Neuron (in vitro differentiated cells): ENCODE data around the gene KCNAB1.

Source experiments
- H2AFZ ChIP-seq: one replicate; pipeline ENCODE4 v1.6.1; 2013; ENCODE audit warnings: low read depth, mild to moderate bottlenecking, inconsistent platforms, low read length, moderate library complexity
- H3K27me3 ChIP-seq: one replicate; pipeline ENCODE4 v1.6.1; 2013; ENCODE audit warnings: low read length; ENCODE audit not compliant: insufficient read depth
- H3K36me3 ChIP-seq: one replicate; pipeline ENCODE4 v1.6.1; 2013; ENCODE audit warnings: low read length; ENCODE audit not compliant: insufficient read depth
- H3K4me1 ChIP-seq: one replicate; pipeline ENCODE4 v1.6.1; 2013; ENCODE audit warnings: low read length; ENCODE audit not compliant: insufficient read depth
- H3K4me3 ChIP-seq: 2 replicates; pipeline ENCODE4 v1.5.1; 2013; ENCODE audit warnings: mild to moderate bottlenecking, low read length, moderate library complexity
- H3K9me3 ChIP-seq: one replicate; pipeline ENCODE4 v1.6.1; 2013; ENCODE audit warnings: low read length

KCNAB1 gene

GRCh38 chr3:156291272-156292123 lies 171.1 kb downstream of the KCNAB1 start:
- Histone ChIP-seq H2AFZ (peak overlapping the region; percentile 21), H3K27me3 (peaks cover 56% of the 10 kb centered on the region), H3K9me3 (no peaks in the 10 kb centered on the region), H3K4me1 (peaks cover 10% of the 10 kb centered on the region), H3K4me3 (peak overlapping the region; percentile 36), H3K36me3 (no peaks in the 10 kb centered on the region)

DNA sequence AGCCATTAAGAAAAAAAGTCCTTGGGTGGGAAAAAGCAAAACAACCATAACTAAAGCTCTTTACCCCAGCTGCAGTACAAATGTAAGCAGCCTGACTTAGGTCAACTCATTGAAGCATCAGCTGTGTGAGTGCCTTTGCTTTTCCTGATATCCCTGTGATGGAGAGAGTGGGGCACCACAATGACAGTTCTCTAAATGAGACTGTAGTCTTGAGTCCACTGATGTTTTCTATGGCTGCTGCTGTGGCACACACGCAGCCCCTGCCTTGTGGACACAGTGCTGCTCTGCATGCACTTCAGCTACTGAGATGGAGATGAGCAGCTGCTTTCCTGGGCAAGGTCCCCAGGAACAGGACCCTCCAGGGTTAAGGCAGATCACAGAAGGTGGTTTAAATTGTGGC lies 173.2 kb downstream of the KCNAB1 start:
- Histone ChIP-seq H3K4me3 (no peak overlapping the region), H3K9me3 (no peaks in the 10 kb centered on the region), H3K4me1 (peaks cover 10% of the 10 kb centered on the region), H3K36me3 (no peaks in the 10 kb centered on the region), H2AFZ (no peak overlapping the region), H3K27me3 (peaks cover 51% of the 10 kb centered on the region)

DNA sequence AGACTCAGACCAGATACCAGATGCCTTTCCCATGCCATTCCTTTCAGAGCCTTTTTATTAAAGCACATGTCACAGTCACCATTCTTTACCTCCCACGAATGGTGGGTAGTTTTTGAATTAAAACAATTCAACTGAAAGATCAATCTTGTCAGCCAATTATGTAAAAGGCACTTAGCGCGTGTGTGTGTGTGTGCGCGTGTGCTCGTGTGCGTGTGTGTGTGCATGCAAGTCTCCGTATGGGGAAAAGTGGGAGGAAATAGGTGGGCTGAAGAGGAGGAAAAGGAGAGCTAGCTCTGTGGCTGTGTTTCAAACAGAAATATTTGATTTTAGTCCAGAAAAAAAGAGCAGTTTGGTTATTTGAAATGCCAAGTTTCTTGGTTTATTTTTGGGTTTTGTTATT lies 177.2 kb downstream of the KCNAB1 start:
- Histone ChIP-seq H3K4me1 (no peaks in the 10 kb centered on the region), H3K4me3 (no peak overlapping the region), H3K27me3 (peaks cover 12% of the 10 kb centered on the region), H3K9me3 (no peaks in the 10 kb centered on the region), H2AFZ (no peak overlapping the region), H3K36me3 (no peaks in the 10 kb centered on the region)

- no peaks in the 10 kb centered on the region for H3K36me3 ChIP-seq
- no peak overlapping the region for H2AFZ ChIP-seq
- no peak overlapping the region for H3K4me3 ChIP-seq
- peaks cover 8% of the 10 kb centered on the region for H3K27me3 ChIP-seq
- no peaks in the 10 kb centered on the region for H3K4me1 ChIP-seq
- H3K9me3 ChIP-seq, result no peaks in the 10 kb centered on the region
Observed at GRCh38 chr3:156298014-156298413, 177.6 kb downstream of the KCNAB1 start.

DNA sequence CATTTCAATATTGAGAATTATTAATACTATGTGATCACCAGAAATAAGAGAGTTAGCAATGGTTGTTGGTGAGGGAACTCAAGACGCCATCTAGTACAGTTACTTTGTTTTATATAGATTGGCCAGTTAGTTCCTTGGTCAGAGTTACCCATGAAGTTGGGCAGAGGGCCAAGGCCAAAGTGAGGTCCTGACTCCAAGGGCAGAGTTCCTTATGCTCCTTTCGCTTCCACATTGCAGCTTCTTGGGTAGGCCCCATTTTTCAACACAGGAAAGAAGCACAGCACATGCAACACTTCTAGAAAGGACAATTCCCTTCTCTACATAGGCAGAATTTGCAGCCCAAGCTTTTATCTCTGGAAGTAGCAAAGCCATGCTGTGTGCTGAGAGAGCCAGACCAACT lies 178.6 kb downstream of the KCNAB1 start:
- Histone ChIP-seq H3K4me3 (no peak overlapping the region), H3K9me3 (no peaks in the 10 kb centered on the region), H3K4me1 (no peaks in the 10 kb centered on the region), H2AFZ (no peak overlapping the region), H3K36me3 (no peaks in the 10 kb centered on the region), H3K27me3 (no peaks in the 10 kb centered on the region)

DNA sequence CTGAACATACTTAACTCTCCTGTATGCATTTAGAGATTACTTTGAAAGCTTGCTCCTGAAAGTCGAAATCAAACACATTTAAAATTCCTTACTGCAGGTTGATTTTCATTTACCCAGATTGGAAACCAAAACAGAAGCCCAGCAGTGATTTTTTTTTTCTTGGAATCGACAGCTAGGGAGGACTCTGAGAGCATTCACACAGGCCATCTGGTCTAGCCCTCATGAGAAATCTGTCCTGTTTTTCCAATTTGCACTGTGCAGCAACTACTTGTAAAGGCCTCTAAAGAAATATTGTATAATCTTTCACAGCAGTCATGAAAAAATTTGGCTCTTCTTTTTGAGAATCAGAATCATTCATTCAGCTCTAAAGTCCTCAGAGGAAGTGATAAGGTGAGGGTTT lies 179.2 kb downstream of the KCNAB1 start:
- H3K4me3 ChIP-seq, result no peak overlapping the region
- no peaks in the 10 kb centered on the region for H3K9me3 ChIP-seq
- no peaks in the 10 kb centered on the region for H3K36me3 ChIP-seq
- no peaks in the 10 kb centered on the region for H3K4me1 ChIP-seq
- no peak overlapping the region for H2AFZ ChIP-seq
- no peaks in the 10 kb centered on the region for H3K27me3 ChIP-seq

DNA sequence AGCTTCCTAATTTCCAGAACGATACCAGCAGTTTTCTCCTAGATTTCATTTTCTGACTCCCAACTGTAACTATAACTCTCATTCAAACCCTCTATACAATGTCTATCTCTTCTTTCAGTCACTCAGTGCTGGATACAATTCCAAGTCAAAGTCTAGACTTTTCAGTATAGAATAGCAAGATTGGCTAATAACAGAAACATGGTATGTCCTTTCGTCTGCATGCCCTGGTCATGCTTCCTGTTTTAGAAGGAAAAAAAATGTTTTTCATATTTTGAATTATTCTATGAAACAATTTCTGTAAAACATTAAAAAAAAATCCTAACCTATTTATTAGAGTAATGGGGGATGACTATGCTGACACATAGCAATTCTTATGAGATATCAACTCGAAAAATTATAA lies 180.0 kb downstream of the KCNAB1 start:
- Histone ChIP-seq H3K36me3 (no peaks in the 10 kb centered on the region), H2AFZ (no peak overlapping the region), H3K9me3 (no peaks in the 10 kb centered on the region), H3K4me3 (no peak overlapping the region), H3K4me1 (no peaks in the 10 kb centered on the region), H3K27me3 (no peaks in the 10 kb centered on the region)

DNA sequence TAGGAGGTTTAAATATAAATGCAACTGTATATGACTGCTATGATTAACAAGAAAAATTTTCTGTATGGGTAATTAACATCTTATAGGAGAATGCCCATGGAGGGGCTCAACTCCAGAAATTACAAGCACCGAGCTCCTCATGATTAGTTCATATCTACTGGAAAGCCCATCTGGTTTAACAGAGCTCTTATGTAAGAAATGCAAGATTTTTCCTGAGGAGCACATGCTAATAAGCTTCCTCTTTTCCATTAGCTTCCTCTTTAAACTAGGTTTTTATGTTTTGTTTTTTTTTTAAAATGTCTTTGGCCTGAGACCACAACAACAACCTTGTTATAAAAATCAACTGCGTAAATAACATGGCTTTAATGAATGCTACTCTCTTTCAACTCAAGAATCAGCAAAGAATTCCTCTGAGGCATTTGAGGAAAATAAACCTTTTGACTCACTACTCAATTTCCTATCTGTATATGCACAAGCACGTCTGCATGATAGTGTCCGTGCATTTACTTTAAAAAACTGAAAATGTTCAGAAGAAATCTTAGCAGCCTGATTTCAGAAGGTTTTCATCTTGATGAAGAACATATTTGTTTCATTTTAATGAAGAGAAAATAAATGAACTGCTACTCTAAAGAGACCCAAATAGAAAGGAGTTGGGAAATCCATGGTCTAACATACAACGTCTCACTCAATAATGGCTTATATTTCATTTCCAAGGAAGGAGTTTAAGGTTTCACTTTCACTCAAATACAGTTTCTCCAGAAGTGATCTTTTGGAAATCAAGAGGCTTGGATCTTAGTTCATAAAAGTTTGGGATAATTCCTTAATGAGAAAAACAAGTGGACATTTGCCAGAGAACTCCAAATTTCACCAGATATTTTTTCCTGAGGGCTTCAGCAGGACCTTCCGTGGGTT lies 180.8 kb downstream of the KCNAB1 start:
- Histone ChIP-seq H3K36me3 (no peaks in the 10 kb centered on the region), H3K4me1 (no peaks in the 10 kb centered on the region), H3K4me3 (no peak overlapping the region), H3K9me3 (no peaks in the 10 kb centered on the region), H2AFZ (no peak overlapping the region), H3K27me3 (no peaks in the 10 kb centered on the region)

DNA sequence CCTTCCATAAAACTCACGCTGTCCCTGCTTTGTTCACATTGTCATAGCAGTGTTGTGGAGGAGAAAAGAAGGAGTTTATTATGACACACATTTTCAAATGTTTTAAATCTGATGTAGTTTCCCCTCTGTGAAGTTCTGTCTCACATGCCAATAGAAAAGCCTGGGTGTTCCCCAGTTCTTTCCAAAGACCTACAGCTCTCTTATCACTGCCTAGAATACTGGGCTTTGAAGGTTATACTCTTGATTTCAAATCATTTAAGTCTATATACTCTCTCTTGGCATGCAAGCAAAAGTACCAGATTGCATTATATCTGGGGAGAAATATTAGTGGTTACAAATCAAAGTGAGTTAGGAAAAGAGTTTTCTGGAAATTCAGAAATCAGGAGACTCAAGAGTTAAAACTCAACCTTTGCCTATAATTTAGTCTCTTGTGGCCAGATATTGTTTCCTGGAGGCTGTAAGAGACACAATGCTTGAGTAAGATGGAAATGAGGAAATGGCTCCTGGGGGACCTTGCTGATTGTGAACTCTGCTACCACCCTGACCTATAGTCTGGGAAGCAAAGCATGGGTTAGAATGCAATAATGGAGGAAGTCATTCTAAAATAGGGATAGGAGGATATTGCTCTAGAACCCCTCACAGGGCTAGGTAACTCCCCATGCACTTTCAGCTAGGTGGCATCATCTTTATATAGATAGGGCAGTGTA lies 182.8 kb downstream of the KCNAB1 start:
- H3K36me3 ChIP-seq, result no peaks in the 10 kb centered on the region
- no peaks in the 10 kb centered on the region for H3K27me3 ChIP-seq
- H3K9me3 ChIP-seq, result no peaks in the 10 kb centered on the region
- H2AFZ ChIP-seq, result no peak overlapping the region
- H3K4me1 ChIP-seq, result no peaks in the 10 kb centered on the region
- H3K4me3 ChIP-seq, result no peak overlapping the region

GRCh38 chr3:156304406-156304805 lies 184.0 kb downstream of the KCNAB1 start:
- Histone ChIP-seq H3K27me3 (no peaks in the 10 kb centered on the region), H3K4me3 (no peak overlapping the region), H3K36me3 (no peaks in the 10 kb centered on the region), H2AFZ (no peak overlapping the region), H3K9me3 (no peaks in the 10 kb centered on the region), H3K4me1 (no peaks in the 10 kb centered on the region)

DNA sequence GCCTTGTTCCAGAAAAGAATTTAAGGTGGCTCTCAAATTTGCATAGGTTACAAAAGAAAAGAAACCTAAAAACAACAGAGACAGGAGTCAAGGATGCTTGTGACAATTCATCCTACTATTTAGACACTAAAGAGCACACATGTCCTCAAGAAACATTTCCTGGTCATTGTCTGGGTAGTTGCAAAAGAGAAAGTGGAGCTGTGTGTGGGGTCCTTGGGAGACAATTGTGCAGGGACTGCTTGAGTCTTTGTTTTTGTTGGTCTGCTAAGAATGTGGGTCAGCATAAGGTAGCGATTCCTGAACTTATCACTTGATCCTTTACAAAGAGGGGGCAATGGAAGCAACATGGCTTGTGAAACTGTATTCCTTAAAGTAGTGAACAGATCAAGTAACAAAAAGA lies 185.3 kb downstream of the KCNAB1 start:
- Histone ChIP-seq H3K9me3 (no peaks in the 10 kb centered on the region), H3K4me1 (no peaks in the 10 kb centered on the region), H3K36me3 (no peaks in the 10 kb centered on the region), H2AFZ (no peak overlapping the region), H3K4me3 (no peak overlapping the region), H3K27me3 (no peaks in the 10 kb centered on the region)

DNA sequence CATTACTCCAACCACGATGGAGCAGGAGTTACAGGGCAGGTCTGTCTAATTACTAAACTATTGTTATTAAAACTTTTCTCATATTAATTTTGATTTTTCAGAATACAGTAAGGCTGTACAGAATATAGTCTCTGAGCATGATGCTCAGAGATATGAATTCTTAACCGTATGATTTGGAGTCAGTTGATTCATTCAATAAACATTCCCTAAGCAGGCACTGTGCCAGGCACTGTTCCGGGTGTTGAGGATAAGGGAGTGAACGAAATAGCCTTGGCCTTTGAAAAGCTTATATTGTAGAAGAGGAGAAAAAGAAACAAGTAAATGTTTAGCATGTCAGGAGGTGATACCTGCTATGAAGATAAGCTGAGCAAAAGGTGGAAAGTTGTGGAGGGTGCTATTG lies 187.3 kb downstream of the KCNAB1 start:
- Histone ChIP-seq H3K4me3 (no peak overlapping the region), H3K27me3 (no peaks in the 10 kb centered on the region), H2AFZ (no peak overlapping the region), H3K36me3 (no peaks in the 10 kb centered on the region), H3K9me3 (no peaks in the 10 kb centered on the region), H3K4me1 (no peaks in the 10 kb centered on the region)

DNA sequence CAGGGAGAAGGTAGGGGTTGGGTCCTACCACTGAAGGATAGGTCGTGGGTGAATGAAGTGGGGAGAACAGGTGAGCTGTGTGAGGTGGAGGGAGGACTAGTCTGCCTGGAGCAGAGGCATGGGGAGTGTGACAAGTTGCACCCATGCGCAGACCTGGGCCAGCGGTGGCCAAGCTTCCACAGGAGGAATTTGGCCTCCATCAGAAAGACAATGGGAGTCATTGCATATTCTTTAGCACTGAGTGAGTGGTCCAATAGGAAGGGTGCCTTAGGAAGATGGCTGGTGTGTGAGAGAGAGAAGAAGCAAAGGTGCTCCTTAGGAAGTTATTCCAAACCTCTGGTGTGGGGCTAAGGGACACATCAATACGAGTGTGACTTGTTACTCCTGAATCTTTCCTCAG lies 191.1 kb downstream of the KCNAB1 start:
- Histone ChIP-seq H3K27me3 (no peaks in the 10 kb centered on the region), H3K36me3 (no peaks in the 10 kb centered on the region), H3K4me1 (no peaks in the 10 kb centered on the region), H2AFZ (no peak overlapping the region), H3K9me3 (no peaks in the 10 kb centered on the region), H3K4me3 (no peak overlapping the region)
